Panc1 (cell line): ENCODE measurements around the gene TNP1.

Experiments used
- CTCF ChIP-seq: fragments of 450-650 bp; IDR thresholded peaks from 2 replicates; pipeline ENCODE4 v1.5.1; 2017; ENCODE audit warnings: mild to moderate bottlenecking
- POLR2AphosphoS5 ChIP-seq: IDR thresholded peaks from 2 replicates; pipeline ENCODE4 v1.6.1; 2012; ENCODE audit warnings: mild to moderate bottlenecking, low read depth, low read length, moderate library complexity
- REST ChIP-seq, 2 experiments: IDR thresholded peaks; 2 replicates each; pipeline ENCODE4 v1.6.1; 2011 to 2012; ENCODE audit warnings: low read depth in 2 of 2, control low read depth in 1 of 2, low read length in 1 of 2, mild to moderate bottlenecking in 1 of 2, moderate library complexity in 1 of 2; ENCODE audit not compliant: insufficient read depth in 1 of 2
- SIN3A ChIP-seq: IDR thresholded peaks from 2 replicates; pipeline ENCODE4 v1.6.1; 2012; ENCODE audit warnings: low read depth, mild to moderate bottlenecking, low read length, moderate library complexity, borderline replicate concordance; ENCODE audit not compliant: insufficient read depth
- TCF7L2 ChIP-seq: IDR thresholded peaks from 2 replicates; pipeline ENCODE4 v1.6.1; 2011; ENCODE audit warnings: mild to moderate bottlenecking, low read depth, low read length, inconsistent platforms

- TF ChIP-seq CTCF (no peak), POLR2AphosphoS5 (no peak), SIN3A (no peak), TCF7L2 (no peak), REST (IDR thresholded peaks at IDR 0.05; ENCODE audit: insufficient read depth in 1 of 2, low read depth in 2 of 2, low read length in 1 of 2) (no peak)
These were observed at the start of gene TNP1 for GRCh38 chr2:216859944-216860343.
